ENCODE results near the gene KCNIP2. TPM values are rescaled to one million over a fixed set of nuclear protein-coding genes. Genes with fewer than 3 reads are reported as not detected.

KCNIP2 gene
- total RNA-seq, 1 experiment from 2014 or later = 4.3 TPM

GRCh38 chr10:101828766-101829551 is 14.6 kb downstream of the KCNIP2 start:
- Histone ChIP-seq H3K4me3 (ENCODE audit: low read depth in 2 of 2, low read length in 2 of 2) (no peak overlapping the region), H3K9me3 (ENCODE audit: control insufficient read depth, insufficient read depth, low read depth, low read length) (no peaks in the 10 kb centered on the region), H3K27ac (ENCODE audit: low read length) (no peak overlapping the region), H3K36me3 (ENCODE audit: control insufficient read depth, insufficient read depth, low read length) (no peaks in the 10 kb centered on the region), H3K4me1 (ENCODE audit: control insufficient read depth, insufficient read depth, low read length) (peaks cover 12% of the 10 kb centered on the region), H3K27me3 (ENCODE audit: control insufficient read depth, insufficient read depth, low read length) (no peaks in the 10 kb centered on the region)
- DNase-seq (ENCODE audit: low read depth, low spot score) (no peak), ATAC-seq (no peak)
- ChIA-PET POLR2A (interaction anchor here (0.6 kb wide), 1 partner anchor 11 kb away, joined by 6 read pairs; the partner anchor contains the start of gene OGA), CTCF (interaction anchor here (0.6 kb wide), 1 partner anchor 12 kb away, joined by 7 read pairs; no protein-coding TSS in a partner anchor)
- in situ Hi-C loops (cut with HindIII; ENCODE audit: low pct_unique_long_range_greater_than_20kb, low sequenced_read_pairs) (no loop called here), intact Hi-C loops (cut with micrococcal nuclease; ENCODE audit: unreplicated experiment) (no loop called here)
- no TSS peak for BruUV-seq (replicated peaks)
- TF ChIP-seq SIN3A (IDR thresholded peaks at IDR 0.05; ENCODE audit: borderline replicate concordance, insufficient read depth, low read depth, low read length) (no peak), TCF7L2 (IDR thresholded peaks at IDR 0.05; ENCODE audit: low read depth, low read length) (no peak), CTCF (IDR thresholded peaks at IDR 0.05) (no peak), POLR2AphosphoS5 (IDR thresholded peaks at IDR 0.05; ENCODE audit: low read depth, low read length) (no peak)

- H3K36me3 ChIP-seq (ENCODE audit: control insufficient read depth, insufficient read depth, low read length) = no peaks in the 10 kb centered on the region
- H3K4me1 ChIP-seq (ENCODE audit: control insufficient read depth, insufficient read depth, low read length) = peaks cover 12% of the 10 kb centered on the region
- POLR2A ChIA-PET = no interaction called here
- DNase-seq (ENCODE audit: low read depth, low spot score) = no peak
- no peaks in the 10 kb centered on the region for H3K27me3 ChIP-seq (ENCODE audit: control insufficient read depth, insufficient read depth, low read length)
- intact Hi-C loops (cut with micrococcal nuclease; ENCODE audit: unreplicated experiment) = no loop called here
- BruUV-seq (replicated peaks) = no TSS peak
- TF ChIP-seq POLR2AphosphoS5 (IDR thresholded peaks at IDR 0.05; ENCODE audit: low read depth, low read length) (no peak), CTCF (IDR thresholded peaks at IDR 0.05) (no peak), SIN3A (IDR thresholded peaks at IDR 0.05; ENCODE audit: borderline replicate concordance, insufficient read depth, low read depth, low read length) (no peak), REST (IDR thresholded peaks at IDR 0.05; ENCODE audit: insufficient read depth in 1 of 2, low read depth in 2 of 2, low read length in 1 of 2) (no peak), TCF7L2 (IDR thresholded peaks at IDR 0.05; ENCODE audit: low read depth, low read length) (no peak)
- no peak overlapping the region for H3K4me3 ChIP-seq (ENCODE audit: low read depth in 2 of 2, low read length in 2 of 2)
- in situ Hi-C loops (cut with HindIII; ENCODE audit: low pct_unique_long_range_greater_than_20kb, low sequenced_read_pairs) = no loop called here
- CTCF ChIA-PET = no interaction called here
- no peak for ATAC-seq
- no peaks in the 10 kb centered on the region for H3K9me3 ChIP-seq (ENCODE audit: control insufficient read depth, insufficient read depth, low read depth, low read length)
- H3K27ac ChIP-seq (ENCODE audit: low read length) = no peak overlapping the region
These were observed 15.5 kb downstream of the KCNIP2 start for GRCh38 chr10:101827919-101828600.

All from Panc1 (cell line).